A172 (cell line): Measurements from ENCODE around the gene ALDH3A2. TPM values are rescaled to one million over a fixed set of nuclear protein-coding genes. Genes with fewer than 3 reads are reported as not detected.
A peak's percentile ranks its signal among the peaks of the same experiment; 100 is the strongest.
"Not testable (repeated sequence)": the region's sequence is repeated elsewhere in the genome, so short reads cannot be mapped to it uniquely, and the experiment has no call there.

Experiments used
- DNase-seq: peaks from one replicate; pipeline ENCODE4 v3.0.0-alpha.2; 2015; ENCODE audit warnings: low spot score
- total RNA-seq: library from RNA; depleted of rRNA; stranded (reverse); fragments of >200 nt; shearing (Covaris generic); gene quantifications from 2 replicates; pipeline ENCODE4 v1.2.3, GENCODE V29; 2014

Gene ALDH3A2
- total RNA-seq, 1 experiment from 2014 or later, result 127 TPM

DNA sequence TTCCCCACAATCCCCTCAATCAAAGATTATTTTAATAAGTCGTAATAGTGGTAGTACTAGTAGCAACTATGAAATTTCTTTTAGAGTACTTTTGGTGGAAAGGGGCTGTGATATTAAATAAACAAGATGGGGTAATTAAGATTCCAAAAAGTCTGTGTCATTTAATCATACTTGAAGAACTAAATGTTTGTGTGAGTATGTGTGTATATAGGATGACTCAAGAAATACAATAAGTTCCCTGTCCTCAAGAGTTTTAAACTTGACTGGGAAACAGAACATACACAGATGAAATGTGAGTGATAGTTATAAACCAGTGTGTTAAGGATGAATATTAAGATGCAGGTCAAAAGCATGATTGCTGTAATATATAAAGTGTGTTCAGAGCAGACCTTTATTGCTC is 2.3 kb downstream of the ALDH3A2 start:
- DNase-seq, result peak; percentile 51

DNA sequence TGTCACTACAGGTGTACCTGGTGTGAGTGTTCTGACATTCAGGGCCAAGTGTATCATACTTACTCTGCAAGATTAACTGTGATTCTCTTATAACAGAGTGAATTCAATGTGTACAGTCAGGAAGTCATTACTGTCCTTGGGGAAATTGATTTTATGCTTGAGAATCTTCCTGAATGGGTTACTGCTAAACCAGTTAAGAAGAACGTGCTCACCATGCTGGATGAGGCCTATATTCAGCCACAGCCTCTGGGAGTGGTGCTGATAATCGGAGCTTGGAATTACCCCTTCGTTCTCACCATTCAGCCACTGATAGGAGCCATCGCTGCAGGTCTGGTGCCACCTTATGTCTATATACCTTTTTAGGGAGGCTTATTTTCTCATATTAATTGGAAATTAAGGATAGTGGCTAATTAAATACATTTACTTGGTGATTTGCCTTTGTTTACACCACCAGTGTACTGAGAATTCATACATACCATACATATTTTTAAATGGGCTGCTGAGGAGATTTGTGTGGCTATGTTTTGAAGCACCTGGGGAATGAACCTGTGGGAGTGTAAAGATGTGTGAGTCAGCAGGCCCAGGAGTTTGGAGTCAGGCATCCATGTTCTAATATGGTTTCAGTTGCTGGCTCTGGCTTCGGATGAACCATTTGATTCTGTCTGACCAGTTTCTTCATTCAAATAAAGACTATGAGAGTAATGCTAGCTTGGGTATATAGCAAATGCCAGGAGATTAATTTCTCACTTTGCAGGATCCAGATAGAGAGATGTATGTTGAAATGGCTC is 3.1 kb downstream of the ALDH3A2 start:
- no peak for DNase-seq

DNA sequence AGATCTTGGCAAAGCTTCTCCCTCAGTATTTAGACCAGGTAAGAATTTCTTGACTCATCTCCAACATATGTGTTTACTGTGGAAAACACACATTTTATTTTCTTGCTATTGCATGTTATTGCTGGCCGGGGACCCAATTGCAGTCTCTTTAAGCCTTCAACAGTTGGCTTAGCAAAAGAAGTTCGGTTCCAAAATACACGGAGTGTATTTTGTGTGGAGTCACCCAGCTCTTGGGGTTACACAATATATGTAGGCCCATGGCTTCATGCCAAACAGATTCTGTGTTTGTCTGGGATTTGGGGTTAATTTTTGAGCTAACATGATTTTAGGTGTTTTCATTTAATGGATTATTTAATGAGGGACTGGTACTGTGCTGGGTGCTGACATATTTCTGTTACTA is 4.0 kb downstream of the ALDH3A2 start:
- DNase-seq, result no peak

DNA sequence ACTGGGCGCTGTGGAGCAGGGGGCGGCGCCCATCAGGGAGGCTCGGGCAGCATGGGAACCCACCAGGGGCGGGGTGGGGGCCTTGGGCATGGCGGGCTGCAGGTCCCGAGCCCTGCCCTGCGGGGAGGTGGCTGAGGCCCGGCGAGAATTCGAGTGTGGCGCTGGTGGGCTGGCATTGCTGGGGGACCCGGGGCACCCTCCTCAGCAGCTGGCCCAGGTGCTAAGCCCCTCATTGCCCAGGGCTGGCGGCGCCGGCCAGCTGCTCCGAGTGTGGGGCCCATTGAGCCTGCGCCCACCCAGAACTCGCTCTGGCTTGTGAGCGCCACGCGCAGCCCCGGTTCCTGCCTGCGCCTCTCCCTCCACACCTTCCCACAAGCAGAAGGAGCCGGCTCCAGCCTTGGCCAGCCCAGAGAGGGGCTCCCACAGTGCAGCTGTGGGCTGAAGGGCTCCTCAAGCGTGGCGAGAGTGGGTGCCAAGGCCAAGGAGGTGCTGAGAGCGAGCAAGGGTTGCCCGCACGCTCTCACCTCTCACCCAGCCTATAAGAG is 5.9 kb downstream of the ALDH3A2 start:
- DNase-seq, result no peak

DNA sequence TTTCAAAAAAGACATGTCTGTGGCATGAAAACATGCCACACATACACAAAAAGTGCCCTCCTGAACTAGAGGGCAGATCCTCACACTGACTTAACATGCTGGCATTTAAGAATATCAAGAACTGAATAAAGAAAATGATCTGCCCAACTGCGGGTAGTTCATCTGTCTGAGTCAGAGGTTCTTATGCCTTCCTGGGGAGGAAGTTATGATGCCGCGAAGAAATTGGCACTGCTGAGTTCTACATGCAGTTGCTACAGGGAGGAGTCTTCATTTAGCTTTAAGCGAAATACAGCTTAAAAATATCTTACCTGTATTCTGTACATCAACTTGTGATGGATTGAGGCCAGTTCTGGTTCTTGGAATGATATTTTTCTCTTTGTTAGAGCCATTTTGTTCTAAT is 6.3 kb downstream of the ALDH3A2 start:
- no peak for DNase-seq

DNA sequence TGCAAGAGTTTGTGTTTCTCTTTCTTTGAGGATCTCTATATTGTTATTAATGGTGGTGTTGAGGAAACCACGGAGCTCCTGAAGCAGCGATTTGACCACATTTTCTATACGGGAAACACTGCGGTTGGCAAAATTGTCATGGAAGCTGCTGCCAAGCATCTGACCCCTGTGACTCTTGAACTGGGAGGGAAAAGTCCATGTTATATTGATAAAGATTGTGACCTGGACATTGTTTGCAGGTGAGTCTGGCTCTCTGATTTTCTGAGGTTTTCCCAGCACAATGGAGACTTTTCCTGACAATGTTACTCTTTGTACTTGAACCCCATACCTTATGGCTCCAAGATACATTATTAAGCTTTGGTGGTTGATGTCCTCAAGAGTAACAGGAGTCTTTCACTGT is 7.8 kb downstream of the ALDH3A2 start:
- DNase-seq, result no peak

DNA sequence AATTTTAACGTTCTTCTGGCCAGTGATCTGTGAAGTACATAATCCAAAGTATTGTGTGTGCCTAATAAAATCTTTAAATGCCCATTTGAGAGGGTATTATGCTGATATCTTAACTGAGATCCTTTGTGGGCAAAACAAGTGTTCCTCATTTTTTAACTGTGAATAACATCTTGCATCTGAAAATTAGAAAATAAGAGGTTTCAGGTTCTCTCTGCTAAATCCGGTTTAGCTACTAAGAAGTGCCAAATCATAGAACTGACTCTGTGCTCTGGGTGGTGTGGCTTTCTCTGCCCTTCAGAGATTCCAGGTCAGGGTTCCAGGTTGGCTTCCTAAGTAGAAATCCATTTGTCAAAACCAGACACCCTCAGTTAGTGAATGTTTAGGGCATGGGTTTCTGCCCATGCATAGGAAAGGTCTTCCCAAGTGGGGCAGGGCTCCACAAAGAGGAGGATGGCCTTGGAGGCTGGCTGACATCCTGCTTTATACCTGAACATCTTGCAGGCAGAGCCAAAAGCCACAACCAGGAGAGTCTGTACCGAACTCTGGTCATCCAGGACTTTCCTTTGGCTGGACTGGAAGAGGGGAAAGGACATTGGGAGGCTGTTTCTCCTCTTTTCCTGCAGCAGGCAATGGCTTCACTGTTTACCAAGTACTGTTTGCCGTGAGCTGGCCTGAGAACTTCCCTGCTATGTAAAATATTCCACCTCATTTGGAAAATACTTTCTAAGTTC is 8.5 kb downstream of the ALDH3A2 start:
- DNase-seq, result no peak

DNA sequence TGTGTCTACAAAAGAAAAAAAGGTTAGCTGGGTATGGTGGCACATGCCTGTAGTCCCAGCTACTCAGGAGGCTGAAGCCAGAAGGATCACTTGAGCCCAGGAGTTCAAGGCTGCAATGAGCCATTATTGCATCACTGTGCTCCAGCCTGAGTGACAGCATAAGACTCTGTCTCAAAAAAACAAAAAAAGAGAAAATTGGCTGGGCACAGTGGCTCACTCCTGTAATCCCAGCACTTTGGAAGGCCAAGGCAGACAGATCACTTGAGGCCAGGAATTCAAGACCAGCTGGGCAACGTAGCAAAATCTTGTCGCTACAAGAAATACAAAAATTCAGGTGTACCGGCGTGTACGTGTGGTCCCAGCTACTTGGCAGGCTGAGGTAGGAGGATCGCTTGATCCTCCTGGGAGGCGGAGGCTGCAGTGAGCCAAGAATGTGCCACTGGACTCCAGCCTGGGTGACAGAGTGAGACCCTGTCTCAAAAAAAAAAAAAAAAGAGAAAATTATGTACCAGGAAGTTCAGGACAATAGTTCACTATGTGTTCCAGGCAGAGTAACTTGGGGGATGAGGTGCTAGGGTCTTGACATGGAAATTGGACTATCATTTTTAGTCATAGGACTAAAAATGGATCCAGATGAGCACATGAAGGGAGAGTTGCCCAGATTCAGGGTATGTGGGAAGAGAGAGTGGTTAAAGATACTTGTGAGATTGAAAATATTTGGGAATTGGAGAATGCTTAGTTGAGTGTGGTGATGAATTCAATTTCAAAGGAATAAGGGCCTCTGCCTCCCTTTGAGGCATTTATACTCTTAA is 11.0 kb downstream of the ALDH3A2 start:
- no peak for DNase-seq

DNA sequence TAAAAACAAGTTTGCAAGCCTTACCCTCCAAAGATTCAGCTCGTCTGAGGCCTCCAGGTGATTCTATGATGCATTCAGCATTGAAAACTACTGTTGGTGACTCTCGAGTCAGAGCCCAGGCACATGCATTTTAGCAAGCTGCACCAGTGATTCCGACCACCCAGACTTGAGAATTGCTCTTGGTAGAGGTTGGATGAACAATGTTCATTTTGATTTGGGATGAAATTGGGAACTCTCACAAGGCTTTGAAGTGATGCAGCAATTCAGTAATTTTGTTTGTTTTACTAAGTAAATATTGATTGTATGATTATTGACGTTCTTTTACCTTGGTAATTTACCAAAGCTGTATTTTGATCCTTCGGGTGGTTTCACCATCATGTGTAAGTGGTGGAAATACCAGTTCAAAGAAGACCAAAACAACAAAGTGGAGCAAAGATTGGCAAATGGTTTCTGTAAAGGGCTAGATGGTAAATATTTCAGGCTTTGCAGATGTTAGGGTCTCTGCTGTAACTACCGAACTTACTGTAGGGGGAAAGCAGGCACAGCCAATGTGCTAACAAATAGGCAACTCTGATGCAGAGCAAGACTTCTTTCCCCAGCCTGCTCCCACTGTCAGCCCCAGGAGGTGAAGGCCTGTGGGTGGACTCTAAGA is 11.8 kb downstream of the ALDH3A2 start:
- DNase-seq, result no peak

DNA sequence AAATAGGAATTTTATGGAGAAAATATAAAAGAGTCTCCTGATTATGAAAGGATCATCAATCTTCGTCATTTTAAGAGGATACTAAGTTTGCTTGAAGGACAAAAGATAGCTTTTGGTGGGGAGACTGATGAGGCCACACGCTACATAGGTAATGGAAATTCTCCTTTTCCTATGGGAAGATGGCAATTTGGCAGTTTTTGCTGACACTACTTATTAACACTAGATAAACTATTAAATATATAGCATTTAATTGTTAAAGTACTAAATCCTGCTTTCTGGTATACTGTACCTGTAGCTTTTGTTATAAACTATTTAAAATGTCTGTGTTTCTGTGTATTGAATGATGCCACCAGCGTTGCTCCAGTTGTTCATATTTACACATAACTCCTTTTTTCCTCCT is 12.6 kb downstream of the ALDH3A2 start:
- DNase-seq, result no peak

DNA sequence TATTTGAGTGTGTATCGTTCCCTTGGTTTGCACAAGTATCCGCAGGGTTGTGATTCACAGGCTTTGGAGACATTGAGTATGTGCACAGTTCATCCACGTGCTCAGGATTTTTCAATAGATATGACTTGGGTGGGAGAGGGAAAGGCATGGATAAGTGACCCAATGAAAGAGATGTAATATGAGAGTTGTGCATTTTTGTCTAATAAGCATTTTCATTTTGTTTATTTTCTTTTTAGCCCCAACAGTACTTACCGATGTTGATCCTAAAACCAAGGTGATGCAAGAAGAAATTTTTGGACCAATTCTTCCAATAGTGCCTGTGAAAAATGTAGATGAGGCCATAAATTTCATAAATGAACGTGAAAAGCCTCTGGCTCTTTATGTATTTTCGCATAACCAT is 14.5 kb downstream of the ALDH3A2 start:
- no peak for DNase-seq

DNA sequence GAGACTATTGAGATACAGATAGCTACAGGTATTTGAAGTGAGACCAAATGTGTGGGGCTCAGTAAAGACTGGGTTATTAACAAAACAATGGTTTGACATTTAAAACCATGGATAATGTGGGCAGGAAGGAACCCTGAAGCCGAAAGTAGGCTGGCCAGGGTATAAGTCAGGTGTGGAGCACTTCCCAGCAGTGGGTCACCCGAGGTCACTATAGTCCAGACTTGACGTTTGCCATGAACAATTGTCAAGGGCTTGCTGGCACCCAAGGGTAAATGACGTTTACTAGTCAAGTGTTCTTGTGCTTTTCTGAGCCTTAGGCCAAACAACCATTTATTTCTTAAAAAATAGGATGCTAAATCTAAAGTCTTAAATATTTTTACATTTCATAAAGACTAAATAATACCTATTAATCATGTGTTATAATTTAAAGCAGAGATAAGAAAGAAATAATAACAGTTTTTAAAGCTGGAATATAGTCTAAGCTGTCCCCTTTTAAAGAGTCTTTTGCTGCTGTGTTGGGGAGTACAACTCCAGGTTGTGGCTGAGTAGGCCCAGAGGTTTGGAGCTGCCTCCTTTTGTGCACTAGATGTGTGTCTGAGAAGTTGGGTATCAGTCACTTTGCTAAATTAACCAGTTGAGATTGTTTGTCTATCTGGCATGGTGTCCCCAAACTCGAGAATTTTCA is 15.7 kb downstream of the ALDH3A2 start:
- no peak for DNase-seq

DNA sequence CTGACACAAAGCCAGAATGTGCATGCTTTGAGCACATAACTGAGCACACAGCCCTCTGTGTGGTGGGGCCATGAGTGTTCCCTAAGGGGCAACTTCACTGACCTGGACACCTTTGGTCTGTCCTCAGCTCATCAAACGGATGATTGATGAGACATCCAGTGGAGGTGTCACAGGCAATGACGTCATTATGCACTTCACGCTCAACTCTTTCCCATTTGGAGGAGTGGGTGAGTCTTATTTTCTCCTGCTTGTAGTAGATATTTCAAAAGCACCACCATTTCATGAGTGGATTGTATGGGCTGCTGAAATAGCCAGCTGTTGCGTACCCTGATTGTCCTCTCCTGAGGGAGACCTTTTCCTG is 16.2 kb downstream of the ALDH3A2 start:
- DNase-seq, result no peak

DNA sequence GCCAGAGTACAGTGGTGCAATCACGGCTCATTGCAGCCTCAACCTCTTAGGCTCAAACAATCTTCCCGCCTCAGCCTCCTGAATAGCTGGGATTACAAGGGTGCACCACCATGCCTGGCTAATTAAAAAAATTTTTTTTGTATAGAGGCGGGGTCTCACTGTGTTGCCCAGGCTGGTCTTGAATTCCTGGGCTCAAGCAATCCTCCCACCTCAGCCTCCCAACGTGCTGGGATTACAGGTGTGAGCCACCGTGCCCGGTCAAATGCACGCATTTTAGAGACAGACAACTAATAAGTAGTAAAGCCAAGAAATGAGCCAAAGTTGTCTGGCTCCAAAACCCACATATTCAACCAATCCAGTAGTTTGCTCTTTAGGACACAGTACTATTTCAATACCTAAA is 21.1 kb downstream of the ALDH3A2 start:
- not testable (repeated sequence) for DNase-seq

DNA sequence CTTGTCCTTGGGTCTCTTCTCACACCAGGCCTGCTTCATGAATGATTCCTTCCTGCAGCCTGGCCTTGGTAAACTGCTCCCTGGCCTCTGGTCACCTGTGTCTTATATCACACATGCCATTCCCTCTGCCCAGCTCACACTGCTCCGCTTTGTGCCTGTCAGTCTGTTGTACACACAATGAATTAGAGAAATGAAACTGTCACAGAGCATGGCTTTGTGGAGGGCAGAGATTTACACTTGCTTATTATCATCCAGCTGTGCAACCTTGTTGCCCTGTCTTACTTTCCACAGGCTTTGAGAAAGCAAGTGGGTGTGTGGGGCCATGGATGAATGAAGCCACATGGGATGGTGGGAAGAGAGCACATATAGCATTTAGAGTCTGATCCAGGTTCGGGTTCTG is 22.4 kb downstream of the ALDH3A2 start:
- DNase-seq, result no peak

DNA sequence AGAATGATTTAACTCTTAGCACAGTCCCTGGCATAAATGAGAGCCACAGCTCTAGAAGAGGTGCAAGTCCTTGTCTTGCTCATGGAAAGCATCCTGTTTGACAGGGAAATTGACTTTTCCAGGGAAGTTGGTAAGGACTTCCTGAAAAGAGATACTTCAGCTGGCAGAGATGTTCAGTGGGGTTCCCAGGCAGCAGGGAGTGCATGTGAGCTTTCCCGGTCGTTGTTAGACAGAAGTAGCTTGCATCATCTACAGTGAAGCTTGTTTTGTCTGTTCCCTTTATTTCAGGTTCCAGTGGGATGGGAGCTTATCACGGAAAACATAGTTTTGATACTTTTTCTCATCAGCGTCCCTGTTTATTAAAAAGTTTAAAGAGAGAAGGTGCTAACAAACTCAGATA is 22.9 kb downstream of the ALDH3A2 start:
- no peak for DNase-seq

DNA sequence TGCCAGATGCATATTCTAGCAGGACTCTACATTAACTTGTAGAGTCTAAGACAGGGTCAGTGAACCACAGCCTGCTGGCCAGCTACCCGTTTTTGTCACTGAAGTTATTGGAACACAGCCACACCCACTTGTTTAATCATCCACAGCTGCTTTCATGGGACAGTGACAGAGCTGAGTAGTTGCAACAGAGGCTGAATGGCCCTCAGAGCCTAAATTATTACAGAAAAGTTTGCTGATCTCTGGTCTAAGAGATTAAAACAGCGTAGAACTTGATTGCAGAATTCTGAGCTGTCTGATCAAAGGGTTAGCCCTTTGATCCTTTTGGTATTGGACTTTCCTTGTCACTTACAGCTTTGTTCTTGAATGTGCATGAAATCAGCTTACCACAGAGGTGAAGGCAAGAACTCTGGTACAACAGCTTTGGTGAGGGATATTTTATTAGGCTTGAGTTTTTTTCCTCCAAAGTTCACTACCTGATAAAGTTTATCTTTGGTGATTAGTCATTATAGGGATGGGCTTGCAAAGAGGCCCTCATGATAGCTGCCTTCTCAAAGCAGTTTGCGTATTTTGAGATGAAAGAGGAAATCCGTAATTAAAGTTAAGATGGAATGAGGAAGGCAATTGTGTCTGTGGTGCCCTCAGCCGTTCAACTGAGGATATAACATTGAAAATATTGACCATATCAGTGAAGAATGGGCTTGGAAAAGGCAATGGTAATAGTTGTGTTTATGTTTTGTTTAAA is 23.6 kb downstream of the ALDH3A2 start:
- DNase-seq, result peak; percentile 54

DNA sequence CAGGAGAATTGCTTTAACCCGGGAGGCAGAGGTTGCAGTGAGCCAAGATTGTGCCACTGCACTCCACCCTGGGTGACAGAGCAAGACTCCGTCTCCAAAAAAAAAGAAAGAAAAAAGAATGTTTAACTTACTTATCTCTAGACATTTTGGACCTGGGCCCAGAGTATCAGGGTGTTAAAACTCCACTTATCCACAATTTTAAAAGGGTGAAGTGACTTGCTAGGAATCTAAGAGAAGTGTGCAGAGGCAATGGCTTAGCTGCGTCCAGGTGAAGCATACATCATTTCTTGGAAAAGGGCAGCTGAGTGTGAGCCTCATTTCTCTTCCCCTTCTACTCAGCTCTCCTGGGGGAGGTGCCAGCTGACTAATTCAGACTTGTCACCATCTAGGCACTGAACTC is 25.1 kb downstream of the ALDH3A2 start:
- peak; percentile 18 for DNase-seq

DNA sequence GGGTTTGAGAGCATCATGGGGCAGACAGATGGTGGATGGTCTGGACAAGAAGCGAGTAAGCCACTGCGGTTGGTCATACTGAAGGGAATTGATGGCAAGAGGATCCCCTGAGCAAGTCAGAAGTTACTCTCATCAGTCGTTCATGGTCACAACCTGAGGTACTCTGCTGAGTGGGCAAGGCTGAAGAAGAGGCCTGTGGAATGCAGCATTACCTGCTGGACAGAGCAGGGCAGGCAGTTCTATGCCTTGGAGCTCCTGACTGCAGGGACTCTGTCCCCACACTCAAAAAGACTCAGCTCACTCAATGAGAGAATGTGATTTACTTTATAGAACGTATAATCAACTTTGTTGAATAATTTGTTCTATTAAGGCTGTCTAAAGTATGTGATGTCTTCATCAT is 28.3 kb downstream of the ALDH3A2 start:
- DNase-seq, result no peak

DNA sequence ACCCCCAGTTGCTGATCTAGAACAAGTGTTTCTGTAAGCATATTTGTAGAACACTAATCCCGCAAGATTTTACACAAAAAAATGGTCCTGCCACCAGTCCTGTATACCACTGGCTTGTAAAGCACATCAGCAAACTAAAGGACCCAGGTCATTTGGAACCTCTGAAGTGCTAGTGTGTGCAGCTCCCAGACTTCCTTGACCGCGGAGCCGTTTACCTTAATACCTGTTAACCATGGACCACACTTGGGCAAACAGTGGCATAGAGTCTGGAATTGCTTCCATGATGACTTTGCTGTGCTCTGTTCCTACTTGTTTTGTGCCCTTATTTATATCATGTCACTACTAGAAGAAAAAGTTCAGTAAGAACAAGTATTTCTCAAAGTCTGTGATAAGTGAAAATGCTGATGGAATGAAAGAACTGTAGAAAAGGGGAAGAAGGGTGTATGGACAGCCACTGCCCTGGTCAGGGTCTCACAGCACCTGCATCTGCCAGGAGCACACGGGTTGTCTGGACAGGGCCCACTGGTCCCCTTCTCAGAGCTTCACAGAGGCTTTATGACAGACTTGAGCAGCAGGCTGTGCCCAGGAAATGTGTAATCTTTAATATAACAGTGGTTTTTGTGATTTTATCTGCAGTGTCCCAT is 29.3 kb downstream of the ALDH3A2 start:
- no peak for DNase-seq
